GM18499 (cell line): Measurements from ENCODE around the gene TRAF1.

Source experiments
- ATAC-seq: cut with Tn5 transposase; IDR thresholded peaks from one replicate; pipeline ENCODE4 v1.9.1; 2021; ENCODE audit warnings: moderate number of reproducible peaks; ENCODE audit not compliant: insufficient read depth, unreplicated experiment

TRAF1 gene

DNA sequence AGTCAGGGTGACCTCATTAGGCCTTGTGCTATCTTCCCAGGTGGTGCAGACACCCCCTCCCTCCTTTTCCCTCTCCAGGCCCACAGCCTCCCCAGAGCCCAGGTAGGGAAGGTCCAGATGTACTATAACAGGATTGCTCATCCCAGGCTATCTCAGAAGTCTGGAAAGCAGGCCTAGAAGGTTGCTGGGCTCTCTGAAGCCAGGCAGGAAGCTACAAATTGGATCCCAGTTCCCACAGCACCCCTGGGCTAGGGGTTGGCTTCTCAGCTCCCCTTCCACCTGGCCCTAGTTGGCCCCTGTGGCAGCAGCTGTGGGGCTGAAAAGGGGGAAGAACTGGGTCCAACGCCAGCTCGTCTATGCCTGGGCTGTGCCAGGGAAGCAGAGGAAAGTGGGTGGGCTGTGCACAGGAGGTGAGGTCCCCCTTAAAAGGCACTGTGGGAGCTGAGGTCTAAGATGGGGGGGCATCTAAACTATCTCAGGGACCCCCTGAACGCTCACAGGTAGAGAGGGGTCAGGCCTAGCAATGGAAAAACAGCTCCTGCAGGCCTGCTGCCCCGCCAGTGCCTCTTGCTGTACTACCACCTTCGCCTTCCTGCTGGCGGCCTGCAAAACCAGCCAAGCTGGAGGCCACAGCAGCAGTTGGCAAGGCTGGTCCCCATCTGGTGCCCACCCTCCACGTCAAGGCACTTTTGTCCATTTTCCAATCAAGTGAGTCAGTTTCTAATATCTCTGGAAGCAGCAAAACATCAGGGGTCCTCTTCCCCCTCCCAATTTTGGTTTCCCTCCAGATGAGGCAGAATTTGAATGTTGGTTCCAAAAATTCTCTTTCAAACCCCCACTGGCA is 70.5 kb downstream of the TRAF1 start:
- no peak for ATAC-seq

DNA sequence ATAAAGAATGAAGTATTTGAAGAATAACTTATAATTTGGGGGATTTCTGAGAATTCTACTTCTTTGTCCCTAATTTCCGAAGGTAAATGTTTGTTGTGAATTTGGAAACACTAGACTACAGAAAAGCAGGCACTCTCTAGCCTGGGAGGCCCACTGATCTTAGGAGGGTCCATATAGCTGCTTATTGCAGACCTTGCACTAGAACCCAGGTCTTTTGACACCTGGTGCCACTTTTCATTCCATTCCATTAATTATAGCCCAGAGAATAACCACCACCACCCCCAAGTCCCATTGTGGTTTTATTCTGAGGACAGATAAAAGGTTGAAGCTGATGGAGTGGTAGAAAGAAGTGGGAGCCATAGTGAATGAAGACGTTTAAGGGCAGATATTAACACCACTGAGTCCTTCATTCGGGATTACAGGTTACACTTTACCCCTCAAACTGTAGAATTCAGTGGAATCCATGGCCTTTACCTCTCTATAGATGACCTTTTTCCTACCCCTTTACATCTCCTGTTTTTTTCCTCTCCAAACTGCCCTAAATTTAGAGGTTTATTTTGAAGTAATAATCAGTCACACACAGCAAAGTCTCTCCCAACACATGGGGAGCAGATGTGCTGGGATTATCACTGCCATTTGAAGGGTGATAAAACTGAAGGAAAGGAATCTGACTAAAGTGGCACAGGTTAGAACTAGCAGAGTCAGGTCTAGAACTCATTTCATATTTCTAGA is 71.8 kb downstream of the TRAF1 start:
- no peak for ATAC-seq

- no peak for ATAC-seq
Observed at GRCh38 chr9:120853198-120853597, 73.4 kb downstream of the TRAF1 start.
